ENCODE results near the gene H2BK1. TPM values are rescaled to one million over a fixed set of nuclear protein-coding genes. Genes with fewer than 3 reads are reported as not detected.

H2BK1 gene
- total RNA-seq, 1 experiment from 2014 or later: 0.87 TPM

GRCh38 chr7:151245360-151246101 lies 35.2 kb upstream of the H2BK1 start (continued):
- TF ChIP-seq, protein P1, sequence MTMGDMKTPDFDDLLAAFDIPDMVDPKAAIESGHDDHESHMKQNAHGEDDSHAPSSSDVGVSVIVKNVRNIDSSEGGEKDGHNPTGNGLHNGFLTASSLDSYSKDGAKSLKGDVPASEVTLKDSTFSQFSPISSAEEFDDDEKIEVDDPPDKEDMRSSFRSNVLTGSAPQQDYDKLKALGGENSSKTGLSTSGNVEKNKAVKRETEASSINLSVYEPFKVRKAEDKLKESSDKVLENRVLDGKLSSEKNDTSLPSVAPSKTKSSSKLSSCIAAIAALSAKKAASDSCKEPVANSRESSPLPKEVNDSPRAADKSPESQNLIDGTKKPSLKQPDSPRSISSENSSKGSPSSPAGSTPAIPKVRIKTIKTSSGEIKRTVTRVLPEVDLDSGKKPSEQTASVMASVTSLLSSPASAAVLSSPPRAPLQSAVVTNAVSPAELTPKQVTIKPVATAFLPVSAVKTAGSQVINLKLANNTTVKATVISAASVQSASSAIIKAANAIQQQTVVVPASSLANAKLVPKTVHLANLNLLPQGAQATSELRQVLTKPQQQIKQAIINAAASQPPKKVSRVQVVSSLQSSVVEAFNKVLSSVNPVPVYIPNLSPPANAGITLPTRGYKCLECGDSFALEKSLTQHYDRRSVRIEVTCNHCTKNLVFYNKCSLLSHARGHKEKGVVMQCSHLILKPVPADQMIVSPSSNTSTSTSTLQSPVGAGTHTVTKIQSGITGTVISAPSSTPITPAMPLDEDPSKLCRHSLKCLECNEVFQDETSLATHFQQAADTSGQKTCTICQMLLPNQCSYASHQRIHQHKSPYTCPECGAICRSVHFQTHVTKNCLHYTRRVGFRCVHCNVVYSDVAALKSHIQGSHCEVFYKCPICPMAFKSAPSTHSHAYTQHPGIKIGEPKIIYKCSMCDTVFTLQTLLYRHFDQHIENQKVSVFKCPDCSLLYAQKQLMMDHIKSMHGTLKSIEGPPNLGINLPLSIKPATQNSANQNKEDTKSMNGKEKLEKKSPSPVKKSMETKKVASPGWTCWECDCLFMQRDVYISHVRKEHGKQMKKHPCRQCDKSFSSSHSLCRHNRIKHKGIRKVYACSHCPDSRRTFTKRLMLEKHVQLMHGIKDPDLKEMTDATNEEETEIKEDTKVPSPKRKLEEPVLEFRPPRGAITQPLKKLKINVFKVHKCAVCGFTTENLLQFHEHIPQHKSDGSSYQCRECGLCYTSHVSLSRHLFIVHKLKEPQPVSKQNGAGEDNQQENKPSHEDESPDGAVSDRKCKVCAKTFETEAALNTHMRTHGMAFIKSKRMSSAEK (CRISPR knock-in tag; IDR thresholded peaks at IDR 0.05; ENCODE audit: borderline replicate concordance): no peak
- no peak for TF ChIP-seq KAT7 (CRISPR knock-in tag; IDR thresholded peaks at IDR 0.05; ENCODE audit: borderline replicate concordance)
- TF ChIP-seq FOXK1 (CRISPR knock-in tag; IDR thresholded peaks at IDR 0.05): no peak
- TF ChIP-seq ESRRA (CRISPR knock-in tag; IDR thresholded peaks at IDR 0.05; ENCODE audit: borderline replicate concordance): peak; percentile 60; the same call in 1 of the 2 replicates
- TF ChIP-seq ARID4B (CRISPR knock-in tag; IDR thresholded peaks at IDR 0.05; ENCODE audit: borderline replicate concordance): no peak
- TF ChIP-seq ZNF263 (CRISPR knock-in tag; IDR thresholded peaks at IDR 0.05; ENCODE audit: low read depth): no peak
- TF ChIP-seq, protein P2, sequence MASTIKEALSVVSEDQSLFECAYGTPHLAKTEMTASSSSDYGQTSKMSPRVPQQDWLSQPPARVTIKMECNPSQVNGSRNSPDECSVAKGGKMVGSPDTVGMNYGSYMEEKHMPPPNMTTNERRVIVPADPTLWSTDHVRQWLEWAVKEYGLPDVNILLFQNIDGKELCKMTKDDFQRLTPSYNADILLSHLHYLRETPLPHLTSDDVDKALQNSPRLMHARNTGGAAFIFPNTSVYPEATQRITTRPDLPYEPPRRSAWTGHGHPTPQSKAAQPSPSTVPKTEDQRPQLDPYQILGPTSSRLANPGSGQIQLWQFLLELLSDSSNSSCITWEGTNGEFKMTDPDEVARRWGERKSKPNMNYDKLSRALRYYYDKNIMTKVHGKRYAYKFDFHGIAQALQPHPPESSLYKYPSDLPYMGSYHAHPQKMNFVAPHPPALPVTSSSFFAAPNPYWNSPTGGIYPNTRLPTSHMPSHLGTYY (CRISPR knock-in tag; IDR thresholded peaks at IDR 0.05): no peak
- TF ChIP-seq ZNF219 (CRISPR knock-in tag; IDR thresholded peaks at IDR 0.05; ENCODE audit: borderline replicate concordance): no peak

GRCh38 chr7:151244841-151245346 lies 34.6 kb upstream of the H2BK1 start:
- Mint-ChIP-seq H3K4me1 (peaks cover 46% of the 10 kb centered on the region), H3K36me3 (no peaks in the 10 kb centered on the region), H3K4me3 (peak overlapping the region; percentile 65), H3K9me3 (no peaks in the 10 kb centered on the region), H3K27me3 (ENCODE audit: low read depth) (peaks cover 49% of the 10 kb centered on the region), H3K27ac (no peak overlapping the region)
- POLR2A ChIA-PET: interaction anchor here (0.9 to 1.4 kb wide), 3 partner anchors 8 to 18 kb away, joined by 3 to 6 read pairs (median 4); partner anchors contain the start of gene ABCF2
- TF ChIP-seq ATF3 (CRISPR knock-in tag; conservative IDR thresholded peaks at IDR 0.05): no peak
- TF ChIP-seq, protein P3, sequence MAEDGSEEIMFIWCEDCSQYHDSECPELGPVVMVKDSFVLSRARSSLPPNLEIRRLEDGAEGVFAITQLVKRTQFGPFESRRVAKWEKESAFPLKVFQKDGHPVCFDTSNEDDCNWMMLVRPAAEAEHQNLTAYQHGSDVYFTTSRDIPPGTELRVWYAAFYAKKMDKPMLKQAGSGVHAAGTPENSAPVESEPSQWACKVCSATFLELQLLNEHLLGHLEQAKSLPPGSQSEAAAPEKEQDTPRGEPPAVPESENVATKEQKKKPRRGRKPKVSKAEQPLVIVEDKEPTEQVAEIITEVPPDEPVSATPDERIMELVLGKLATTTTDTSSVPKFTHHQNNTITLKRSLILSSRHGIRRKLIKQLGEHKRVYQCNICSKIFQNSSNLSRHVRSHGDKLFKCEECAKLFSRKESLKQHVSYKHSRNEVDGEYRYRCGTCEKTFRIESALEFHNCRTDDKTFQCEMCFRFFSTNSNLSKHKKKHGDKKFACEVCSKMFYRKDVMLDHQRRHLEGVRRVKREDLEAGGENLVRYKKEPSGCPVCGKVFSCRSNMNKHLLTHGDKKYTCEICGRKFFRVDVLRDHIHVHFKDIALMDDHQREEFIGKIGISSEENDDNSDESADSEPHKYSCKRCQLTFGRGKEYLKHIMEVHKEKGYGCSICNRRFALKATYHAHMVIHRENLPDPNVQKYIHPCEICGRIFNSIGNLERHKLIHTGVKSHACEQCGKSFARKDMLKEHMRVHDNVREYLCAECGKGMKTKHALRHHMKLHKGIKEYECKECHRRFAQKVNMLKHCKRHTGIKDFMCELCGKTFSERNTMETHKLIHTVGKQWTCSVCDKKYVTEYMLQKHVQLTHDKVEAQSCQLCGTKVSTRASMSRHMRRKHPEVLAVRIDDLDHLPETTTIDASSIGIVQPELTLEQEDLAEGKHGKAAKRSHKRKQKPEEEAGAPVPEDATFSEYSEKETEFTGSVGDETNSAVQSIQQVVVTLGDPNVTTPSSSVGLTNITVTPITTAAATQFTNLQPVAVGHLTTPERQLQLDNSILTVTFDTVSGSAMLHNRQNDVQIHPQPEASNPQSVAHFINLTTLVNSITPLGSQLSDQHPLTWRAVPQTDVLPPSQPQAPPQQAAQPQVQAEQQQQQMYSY (CRISPR knock-in tag; IDR thresholded peaks at IDR 0.05): peak; percentile 43; the same call in 1 of the 2 replicates
- DNase-seq (ENCODE audit: low spot score): peak; percentile 34
- CTCF ChIA-PET: interaction anchor here (0.6 to 4.6 kb wide), 50 partner anchors 8 to 491 kb away, joined by 3 to 83 read pairs (median 5); partner anchors contain the start of genes ABCF2, ASB10, CHPF2 and GBX1
- ATAC-seq: peak; percentile 10

Data from WTC11 (cell line).